ENCODE results near the gene ZC3H18. TPM values are rescaled to one million over a fixed set of nuclear protein-coding genes. Genes with fewer than 3 reads are reported as not detected.

ZC3H18 gene
- total RNA-seq, 4 donors from 2014 or later: 8.8 to 19.2 (median 13.5) TPM

GRCh38 chr16:88617268-88618031 is 47.2 kb downstream of the ZC3H18 start:
- TF ChIP-seq CTCF (IDR thresholded peaks at IDR 0.05; ENCODE audit: low read depth): no peak

DNA sequence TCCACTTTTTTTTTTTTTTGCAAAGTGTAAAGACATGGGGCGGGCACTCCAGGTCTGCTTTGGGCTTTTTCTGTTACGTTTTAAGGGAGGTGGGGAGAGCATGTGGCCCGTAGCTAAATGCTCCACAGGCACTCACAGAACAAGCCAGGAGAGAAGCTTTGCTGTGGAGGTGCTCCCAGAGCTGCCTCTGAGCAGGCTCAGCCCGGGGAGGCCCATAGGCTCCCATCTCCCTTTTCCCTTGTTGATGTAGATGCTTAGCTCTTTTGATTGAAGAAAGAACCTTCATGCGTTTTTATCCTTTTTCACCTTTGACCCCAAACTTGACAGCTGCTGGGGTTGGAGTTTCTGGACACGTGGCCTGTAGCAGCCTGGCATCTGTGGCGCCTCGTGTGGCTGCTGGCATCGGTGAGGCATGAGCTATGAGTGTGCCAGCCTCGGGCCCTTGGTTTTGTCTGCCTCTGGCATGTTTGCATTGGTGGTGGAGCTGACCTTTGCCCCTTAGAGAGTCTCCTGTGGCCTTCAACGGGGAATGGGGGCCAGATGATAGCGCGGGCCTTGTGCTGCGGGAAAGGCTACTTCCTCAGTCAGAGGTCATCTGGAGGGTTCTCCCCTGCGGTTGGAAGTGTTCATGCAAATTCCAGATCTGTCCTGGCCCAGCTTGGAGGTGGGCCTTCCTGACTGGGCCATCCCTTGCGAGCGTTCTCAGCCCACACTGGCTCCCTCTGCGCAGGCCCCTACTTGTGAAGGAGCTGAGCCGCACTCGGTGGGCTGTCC is 48.2 kb downstream of the ZC3H18 start:
- no peak for TF ChIP-seq CTCF (IDR thresholded peaks at IDR 0.05; ENCODE audit: low read depth)

- TF ChIP-seq CTCF (IDR thresholded peaks at IDR 0.05; ENCODE audit: low read depth): no peak
These were observed 48.9 kb downstream of the ZC3H18 start for GRCh38 chr16:88618956-88619667.

DNA sequence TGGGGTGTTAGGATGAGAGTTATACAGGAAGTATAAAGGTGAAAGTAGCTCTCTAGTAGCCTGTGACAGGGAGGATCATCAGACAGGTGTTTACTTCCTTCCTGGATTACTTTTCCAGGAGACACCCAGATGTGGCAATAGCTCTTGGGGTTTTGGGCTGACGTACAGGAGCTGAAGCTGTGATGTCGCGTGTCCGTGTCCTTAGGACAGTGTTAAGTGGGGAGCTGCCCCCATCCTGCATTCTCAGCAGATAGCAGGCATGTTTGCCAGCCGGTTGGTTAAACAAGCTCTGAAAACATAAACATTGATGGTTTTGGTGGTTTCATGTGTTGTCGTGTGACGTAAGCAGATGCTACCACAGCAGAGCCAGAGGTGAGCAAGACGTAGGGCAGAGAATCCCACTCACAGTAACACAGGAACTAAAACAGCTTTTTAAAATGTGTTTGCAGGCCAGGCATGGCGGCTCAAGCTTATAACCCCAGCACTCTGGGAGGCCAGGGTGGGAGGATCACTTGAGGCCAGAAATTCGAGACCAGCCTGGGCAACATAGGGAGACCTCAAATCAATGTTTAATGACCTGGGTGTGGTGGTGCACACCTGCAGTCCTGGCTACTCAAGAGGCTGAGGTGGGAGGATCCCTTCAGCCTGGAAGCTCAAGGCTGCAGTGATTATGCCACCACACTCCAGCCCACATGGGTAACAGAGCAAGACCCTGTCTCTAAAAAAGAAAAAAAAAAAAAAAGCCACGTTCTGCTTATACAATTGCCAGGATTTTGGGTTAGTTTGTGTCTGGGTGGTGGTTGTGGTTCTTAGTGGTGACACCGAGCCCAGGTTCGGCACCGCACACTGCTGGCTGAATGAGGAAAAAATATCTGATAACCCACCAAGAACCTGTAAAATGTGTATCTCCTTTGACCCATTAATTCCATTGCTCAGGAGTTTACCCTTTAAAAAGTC is 49.9 kb downstream of the ZC3H18 start:
- TF ChIP-seq CTCF (IDR thresholded peaks at IDR 0.05; ENCODE audit: low read depth): no peak

DNA sequence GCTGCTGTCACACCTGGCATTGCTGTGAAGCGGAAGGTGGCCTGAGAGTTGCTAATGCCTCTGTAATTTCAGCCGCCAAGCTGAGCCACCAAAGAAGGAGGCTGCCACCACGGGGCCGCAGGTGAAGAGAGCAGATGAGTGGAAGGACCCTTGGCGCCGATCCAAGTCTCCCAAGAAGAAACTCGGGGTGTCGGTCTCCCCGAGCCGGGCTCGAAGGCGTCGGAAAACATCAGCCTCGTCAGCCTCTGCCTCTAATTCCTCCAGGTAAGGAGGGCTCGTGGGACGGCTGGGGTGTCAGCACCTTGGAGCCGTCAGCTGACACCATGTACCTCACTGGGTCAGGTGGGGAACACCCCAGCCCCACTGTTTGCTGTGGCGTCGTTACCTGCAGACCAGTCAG is 51.9 kb downstream of the ZC3H18 start:
- TF ChIP-seq CTCF (IDR thresholded peaks at IDR 0.05; ENCODE audit: low read depth): no peak

DNA sequence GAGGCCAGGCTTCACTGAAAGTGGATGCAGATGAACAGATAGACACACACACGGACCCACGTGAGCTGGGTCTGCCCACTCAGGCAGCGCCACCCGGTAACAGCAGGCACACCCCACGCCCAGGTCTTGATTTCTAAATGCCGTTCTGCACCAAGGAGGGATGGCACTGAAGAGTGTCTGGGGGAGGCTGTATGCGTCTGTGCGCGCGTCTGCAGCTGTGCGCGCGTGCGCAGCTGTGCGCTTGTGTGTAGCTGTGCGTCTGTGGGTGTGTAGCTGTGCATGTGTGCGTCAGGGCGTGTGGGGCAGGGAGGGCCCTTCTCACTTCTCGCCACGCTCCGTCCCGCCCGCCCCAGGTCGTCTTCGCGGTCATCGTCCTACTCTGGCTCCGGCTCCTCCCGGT is 52.7 kb downstream of the ZC3H18 start:
- no peak for TF ChIP-seq CTCF (IDR thresholded peaks at IDR 0.05; ENCODE audit: low read depth)

Data from subcutaneous adipose tissue (tissue), 4 donors.